Ascending aorta (tissue), 2 donors: ENCODE results near the gene IL5RA. TPM values are rescaled to one million over a fixed set of nuclear protein-coding genes. Genes with fewer than 3 reads are reported as not detected.

Source experiments
- DNase-seq, 2 donors: peaks; one replicate each; pipeline ENCODE4 v3.0.0-alpha.2; 2019; ENCODE audit warnings: low spot score in 2 of 2
- H3K27ac ChIP-seq, 2 donors: fragments of 200-600 bp; sonication (generic); one replicate each; pipeline ENCODE4 v1.5.1; 2016 to 2017; ENCODE audit warnings: mild to moderate bottlenecking in 1 of 2
- H3K27me3 ChIP-seq: fragments of 200-600 bp; sonication (generic); one replicate; pipeline ENCODE4 v1.5.1; 2017
- H3K36me3 ChIP-seq, 2 donors: fragments of 200-600 bp; sonication (generic); one replicate each; pipeline ENCODE4 v1.5.1; 2016
- H3K4me1 ChIP-seq, 2 donors: fragments of 200-600 bp; sonication (generic); one replicate each; pipeline ENCODE4 v1.5.1; 2016 to 2017; ENCODE audit warnings: mild to moderate bottlenecking in 1 of 2
- H3K4me3 ChIP-seq, 2 donors: fragments of 200-600 bp; sonication (generic); one replicate each; pipeline ENCODE4 v1.5.1; 2016 to 2017; ENCODE audit warnings: mild to moderate bottlenecking in 1 of 2
- H3K9me3 ChIP-seq, 2 donors: fragments of 200-600 bp; sonication (generic); one replicate each; pipeline ENCODE4 v1.5.1; 2016
- intact Hi-C: fragments of 100-400 bp; cut with DNase I; formaldehyde crosslinking; loops from one replicate; pipeline ENCODE4 v1.15.1; 2023
- total RNA-seq: library from RNA; depleted of rRNA; stranded (reverse); fragments of >200 nt; gene quantifications from one replicate; pipeline ENCODE4 v1.1.0, GENCODE V29; 2016
- TF ChIP-seq, protein P1 (sequence below), 3 experiments: fragments of 200-600 bp in 2 of 3; fragments of 450-650 bp in 1 of 3; sonication (generic) in 2 of 3; IDR thresholded peaks; one replicate each; pipeline ENCODE4 v1.5.1; 2016 to 2019; ENCODE audit warnings: antibody characterized with exemption in 3 of 3, mild to moderate bottlenecking in 1 of 3, moderate library complexity in 1 of 3

IL5RA gene
- total RNA-seq, 1 donor from 2014 or later: not detected

DNA sequence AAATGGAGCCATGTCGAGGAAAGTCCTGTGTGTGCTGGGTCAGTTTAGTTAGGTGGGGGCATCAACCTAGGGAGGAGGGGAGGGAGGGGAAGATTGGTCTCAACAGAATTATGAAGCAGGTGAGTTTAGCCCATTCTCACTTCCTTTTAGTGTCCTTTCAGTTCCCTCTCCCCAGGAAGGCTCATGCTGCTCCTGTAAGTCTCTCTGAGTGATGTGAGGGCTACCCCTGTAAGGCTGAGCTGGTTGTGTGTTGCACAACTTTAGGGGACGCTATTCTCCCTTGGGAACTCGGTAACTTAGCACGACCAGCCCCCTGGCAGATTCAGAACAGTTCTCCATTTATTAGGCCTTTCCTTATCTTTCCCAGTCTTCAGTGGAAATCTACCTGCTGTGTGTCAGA lies 21.2 kb downstream of the IL5RA start:
- Histone ChIP-seq H3K4me1 (no peaks in the 10 kb centered on the region), H3K4me3 (no peak overlapping the region), H3K27me3 (no peaks in the 10 kb centered on the region), H3K36me3 (no peaks in the 10 kb centered on the region), H3K9me3 (no peaks in the 10 kb centered on the region), H3K27ac (no peak overlapping the region)
- DNase-seq: no peak
- intact Hi-C loops: no loop called here
- TF ChIP-seq, protein P1, sequence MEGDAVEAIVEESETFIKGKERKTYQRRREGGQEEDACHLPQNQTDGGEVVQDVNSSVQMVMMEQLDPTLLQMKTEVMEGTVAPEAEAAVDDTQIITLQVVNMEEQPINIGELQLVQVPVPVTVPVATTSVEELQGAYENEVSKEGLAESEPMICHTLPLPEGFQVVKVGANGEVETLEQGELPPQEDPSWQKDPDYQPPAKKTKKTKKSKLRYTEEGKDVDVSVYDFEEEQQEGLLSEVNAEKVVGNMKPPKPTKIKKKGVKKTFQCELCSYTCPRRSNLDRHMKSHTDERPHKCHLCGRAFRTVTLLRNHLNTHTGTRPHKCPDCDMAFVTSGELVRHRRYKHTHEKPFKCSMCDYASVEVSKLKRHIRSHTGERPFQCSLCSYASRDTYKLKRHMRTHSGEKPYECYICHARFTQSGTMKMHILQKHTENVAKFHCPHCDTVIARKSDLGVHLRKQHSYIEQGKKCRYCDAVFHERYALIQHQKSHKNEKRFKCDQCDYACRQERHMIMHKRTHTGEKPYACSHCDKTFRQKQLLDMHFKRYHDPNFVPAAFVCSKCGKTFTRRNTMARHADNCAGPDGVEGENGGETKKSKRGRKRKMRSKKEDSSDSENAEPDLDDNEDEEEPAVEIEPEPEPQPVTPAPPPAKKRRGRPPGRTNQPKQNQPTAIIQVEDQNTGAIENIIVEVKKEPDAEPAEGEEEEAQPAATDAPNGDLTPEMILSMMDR (IDR thresholded peaks at IDR 0.05): no peak

DNA sequence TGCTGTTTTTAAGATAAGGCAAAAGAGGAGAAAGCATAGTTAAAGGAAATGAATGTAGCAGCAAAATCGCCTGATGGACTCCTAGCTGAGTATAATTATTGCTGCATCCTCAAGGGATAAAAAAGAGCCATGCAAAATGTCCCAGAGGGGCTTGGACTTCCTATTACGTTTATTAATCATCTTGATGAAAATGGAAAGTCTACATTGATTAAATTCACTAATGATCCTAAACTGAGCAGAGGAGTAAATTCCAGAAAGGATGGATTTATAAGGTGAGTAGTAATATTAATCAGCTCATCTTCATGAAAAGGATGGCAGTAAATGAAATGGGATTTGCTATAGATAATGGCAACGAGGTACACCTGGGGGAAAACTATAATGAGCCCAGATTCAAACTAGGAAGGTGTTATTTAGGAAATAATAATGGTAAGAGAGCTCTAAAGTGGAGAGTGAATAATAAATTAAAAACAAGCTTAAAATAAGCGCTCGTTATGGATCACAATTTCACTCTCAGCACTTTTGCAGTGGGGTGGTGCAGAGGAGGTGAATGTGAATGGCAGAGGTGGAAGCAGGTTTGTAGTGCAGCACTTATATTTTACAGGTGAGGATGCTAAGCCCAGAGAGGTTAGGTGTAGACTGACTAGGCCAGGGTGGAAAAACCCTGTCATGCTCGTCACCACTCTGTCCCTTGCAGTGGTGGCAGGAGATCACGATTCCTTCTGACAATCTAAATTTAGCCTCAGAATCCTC lies 22.3 kb downstream of the IL5RA start:
- Histone ChIP-seq H3K4me3 (no peak overlapping the region), H3K9me3 (no peaks in the 10 kb centered on the region), H3K27me3 (no peaks in the 10 kb centered on the region), H3K4me1 (no peaks in the 10 kb centered on the region), H3K36me3 (no peaks in the 10 kb centered on the region), H3K27ac (no peak overlapping the region)
- TF ChIP-seq, protein P1 (IDR thresholded peaks at IDR 0.05): no peak
- intact Hi-C loops: no loop called here
- no peak for DNase-seq

DNA sequence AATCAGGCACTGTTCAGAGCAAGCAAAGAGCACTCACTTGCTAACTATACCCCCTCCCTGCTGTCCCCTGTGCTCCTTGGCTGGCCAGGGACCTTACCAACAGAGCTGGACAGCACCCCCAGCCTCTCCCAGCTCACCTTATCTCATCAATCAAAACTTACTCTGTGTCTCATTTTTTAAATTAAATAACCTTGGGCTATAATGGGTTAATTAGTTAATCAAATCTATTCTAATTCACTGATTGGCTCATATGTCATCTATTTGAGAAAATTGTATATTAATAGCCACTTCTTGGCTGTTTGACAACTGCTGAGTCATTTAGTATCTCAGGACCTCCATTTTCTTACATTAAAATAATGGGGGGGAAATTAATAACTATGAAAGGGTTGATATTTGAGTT lies 22.9 kb downstream of the IL5RA start:
- H3K27ac ChIP-seq: no peak overlapping the region
- no peaks in the 10 kb centered on the region for H3K27me3 ChIP-seq
- no peak for DNase-seq
- no peak overlapping the region for H3K4me3 ChIP-seq
- H3K9me3 ChIP-seq: no peaks in the 10 kb centered on the region
- TF ChIP-seq, protein P1 (IDR thresholded peaks at IDR 0.05): no peak
- intact Hi-C loops: no loop called here
- H3K4me1 ChIP-seq: no peaks in the 10 kb centered on the region
- no peaks in the 10 kb centered on the region for H3K36me3 ChIP-seq

DNA sequence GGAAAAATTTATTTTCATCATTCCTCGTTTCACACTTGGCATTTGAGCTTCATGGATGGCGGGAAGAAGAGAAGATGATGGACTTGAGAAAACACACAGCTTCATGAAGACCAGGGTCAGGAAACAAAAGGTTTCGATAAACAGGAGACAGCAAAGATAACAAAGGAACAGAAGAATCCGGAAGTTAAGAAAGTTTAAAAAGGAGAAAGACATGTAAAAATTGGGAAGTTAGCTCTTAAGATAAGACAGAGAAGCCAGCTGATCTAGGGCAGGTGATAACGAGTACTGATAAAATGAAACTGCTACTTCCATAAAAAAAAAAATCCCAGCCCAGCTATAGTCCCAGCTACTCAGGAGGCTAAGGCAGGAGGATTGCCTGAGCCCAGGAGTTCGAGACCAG lies 23.9 kb downstream of the IL5RA start:
- Histone ChIP-seq H3K27me3 (no peaks in the 10 kb centered on the region), H3K36me3 (no peaks in the 10 kb centered on the region), H3K4me3 (no peak overlapping the region), H3K27ac (no peak overlapping the region), H3K9me3 (no peaks in the 10 kb centered on the region), H3K4me1 (no peaks in the 10 kb centered on the region)
- intact Hi-C loops: no loop called here
- TF ChIP-seq, protein P1 (IDR thresholded peaks at IDR 0.05): no peak
- no peak for DNase-seq

DNA sequence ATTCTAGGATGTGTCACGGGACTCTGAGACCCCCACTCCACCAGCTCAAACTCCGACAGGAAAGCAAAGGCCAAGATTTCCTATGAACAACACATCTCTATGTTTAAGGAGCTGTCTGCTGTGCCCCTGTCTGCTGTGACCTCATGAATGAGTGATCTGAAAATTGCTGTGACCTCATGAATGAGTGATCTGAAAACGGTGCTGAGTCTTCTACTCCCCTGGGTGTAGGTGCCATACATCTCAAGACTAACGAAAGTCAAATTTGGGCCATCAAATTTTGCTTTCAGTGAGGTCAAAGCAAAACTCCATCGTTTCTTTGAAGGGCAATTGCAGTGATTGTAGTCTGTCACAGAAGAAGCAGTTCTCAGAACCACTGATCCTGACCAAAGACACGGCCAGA lies 24.4 kb downstream of the IL5RA start:
- TF ChIP-seq, protein P1 (IDR thresholded peaks at IDR 0.05): no peak
- intact Hi-C loops: no loop called here

More for the DNA sequence above, 24.4 kb downstream of the IL5RA start:
- Histone ChIP-seq H3K4me3 (no peak overlapping the region), H3K27me3 (no peaks in the 10 kb centered on the region), H3K4me1 (no peaks in the 10 kb centered on the region), H3K9me3 (no peaks in the 10 kb centered on the region), H3K36me3 (no peaks in the 10 kb centered on the region), H3K27ac (no peak overlapping the region)
- DNase-seq: no peak
